HG02938 (cell line): ENCODE measurements around the gene NSF.
"Not testable (repeated sequence)": the region's sequence is repeated elsewhere in the genome, so short reads cannot be mapped to it uniquely, and the experiment has no call there.

ENCODE experiments used
- ATAC-seq: cut with Tn5 transposase; IDR thresholded peaks from one replicate; pipeline ENCODE4 v1.9.1; 2021; ENCODE audit warnings: mild to moderate bottlenecking, moderate library complexity; ENCODE audit not compliant: unreplicated experiment

The NSF gene

DNA sequence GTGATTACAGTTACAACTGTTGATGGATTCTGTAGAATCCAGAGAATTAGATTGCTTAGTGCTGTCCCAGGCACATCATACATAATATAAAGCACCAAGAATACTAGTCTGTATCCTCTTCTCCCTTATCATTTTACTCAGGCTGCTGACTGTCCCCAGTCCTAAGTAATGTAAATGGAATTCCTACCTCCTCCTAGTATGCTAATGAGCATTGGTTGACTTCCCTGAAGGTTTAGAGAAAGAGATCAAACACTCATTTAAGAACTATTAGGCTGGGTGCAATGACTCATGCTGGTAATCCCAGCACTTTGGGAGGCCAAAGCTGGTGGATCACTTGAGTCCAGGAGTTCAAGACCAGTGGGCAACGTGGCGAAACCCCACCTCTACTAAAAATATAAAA, 37.0 kb downstream of the NSF start:
- not testable (repeated sequence) for ATAC-seq

DNA sequence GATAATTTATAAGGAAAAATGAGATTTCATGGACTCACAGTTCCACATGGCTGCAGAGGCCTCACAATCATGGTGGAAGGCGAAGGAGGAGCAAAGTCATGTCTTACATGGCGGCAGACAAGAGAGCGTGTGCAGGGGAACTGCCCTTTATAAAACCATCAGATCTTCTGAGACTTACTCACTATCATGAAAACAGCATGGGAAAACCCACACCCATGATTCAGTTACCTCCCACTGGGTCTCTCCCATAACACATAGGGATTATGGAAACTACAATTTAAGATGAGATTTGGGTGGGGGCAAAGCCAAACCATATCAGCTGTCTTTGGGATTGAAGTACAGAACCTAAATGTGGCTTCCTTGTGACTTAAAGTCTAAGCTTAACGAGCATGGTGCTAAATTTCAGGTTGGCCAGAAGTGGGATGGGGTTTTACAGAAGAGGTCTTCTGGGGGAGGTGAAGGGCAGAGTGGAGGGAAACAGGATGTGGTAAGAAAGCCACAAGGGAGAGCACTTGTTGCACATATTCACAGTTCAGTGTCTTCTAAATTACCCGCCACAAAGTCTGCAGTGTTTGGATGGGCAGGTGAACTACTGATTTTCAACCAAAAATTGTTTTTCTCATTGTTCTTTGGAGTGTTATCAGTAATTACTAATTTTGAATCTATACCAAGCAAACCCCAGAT, 38.4 kb downstream of the NSF start:
- not testable (repeated sequence) for ATAC-seq

DNA sequence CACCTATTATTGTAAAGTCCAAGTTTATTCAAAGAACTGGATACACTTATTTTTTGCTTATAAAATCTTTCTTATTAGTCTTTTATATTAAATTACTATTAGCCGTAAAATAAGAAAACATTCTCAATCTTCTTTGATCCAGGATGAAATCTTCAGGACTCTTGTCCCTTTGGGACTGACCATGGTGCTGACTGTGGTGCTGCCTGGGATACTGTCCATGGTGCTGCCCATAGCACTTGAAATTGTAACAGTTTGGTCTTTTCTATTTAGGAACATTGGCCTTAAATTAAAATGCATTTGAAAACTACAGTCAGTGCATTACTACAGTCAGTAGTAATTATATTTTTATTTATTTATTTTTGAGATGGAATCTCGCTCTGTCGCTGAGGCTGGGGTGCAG, 41.7 kb downstream of the NSF start:
- not testable (repeated sequence) for ATAC-seq

DNA sequence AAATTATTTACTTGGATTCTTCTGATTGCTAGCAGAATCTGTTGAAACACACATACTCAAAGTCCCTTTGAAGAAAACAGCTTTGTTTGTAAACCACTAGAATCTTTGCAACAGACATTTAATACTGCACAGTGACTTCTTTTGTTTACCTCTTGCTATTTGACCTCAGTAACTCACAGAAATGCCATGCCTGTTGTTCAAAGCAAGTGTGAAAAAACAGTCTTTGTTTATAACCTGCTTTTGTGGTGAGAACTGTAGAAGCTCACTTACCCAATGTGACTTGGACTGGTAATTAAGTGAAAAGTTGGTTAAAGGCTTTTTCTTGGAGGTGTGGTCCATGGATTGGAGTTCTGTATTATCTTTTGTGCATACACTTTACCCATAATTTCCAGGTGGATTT, 44.4 kb downstream of the NSF start:
- ATAC-seq: not testable (repeated sequence)

DNA sequence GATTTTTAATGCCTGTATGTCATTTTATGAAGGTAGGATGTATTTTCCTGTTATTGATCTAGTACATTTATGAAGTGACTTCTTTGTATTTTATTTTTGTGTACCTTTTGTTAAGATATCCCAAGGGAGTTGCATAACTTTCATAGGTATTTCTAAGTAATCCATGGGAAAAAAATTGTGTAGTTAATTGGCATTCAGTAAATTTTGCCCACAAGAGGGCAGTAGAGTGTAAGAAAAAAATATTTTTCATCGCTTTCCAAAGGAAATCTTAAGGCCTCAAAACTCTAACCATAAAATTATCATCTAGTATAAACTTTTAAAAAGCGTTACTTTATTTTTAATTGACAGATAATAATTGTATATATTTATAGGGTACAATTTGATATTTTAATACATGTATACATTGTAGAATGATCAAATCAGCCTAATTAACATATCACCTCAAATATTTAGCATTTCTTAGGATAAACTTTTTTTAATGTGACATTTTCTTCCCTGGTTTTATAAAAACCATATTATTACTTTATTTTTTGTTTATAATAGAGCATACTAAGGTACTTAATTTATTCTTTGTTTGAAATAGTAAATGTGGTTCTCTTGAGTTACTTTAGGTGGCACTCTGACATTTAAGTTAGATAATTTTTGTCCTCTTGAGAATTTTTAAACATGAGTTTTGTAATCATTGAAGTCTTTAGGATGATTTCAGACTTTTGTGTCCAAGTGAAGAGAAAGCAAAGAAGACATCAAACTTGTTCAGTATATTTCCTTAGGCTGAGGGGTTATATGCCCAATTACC, 51.6 kb downstream of the NSF start:
- ATAC-seq: not testable (repeated sequence)

GRCh38 chr17:46647251-46647650, 56.8 kb downstream of the NSF start:
- not testable (repeated sequence) for ATAC-seq

- not testable (repeated sequence) for ATAC-seq
These were observed 57.3 kb downstream of the NSF start for GRCh38 chr17:46647688-46648278.

DNA sequence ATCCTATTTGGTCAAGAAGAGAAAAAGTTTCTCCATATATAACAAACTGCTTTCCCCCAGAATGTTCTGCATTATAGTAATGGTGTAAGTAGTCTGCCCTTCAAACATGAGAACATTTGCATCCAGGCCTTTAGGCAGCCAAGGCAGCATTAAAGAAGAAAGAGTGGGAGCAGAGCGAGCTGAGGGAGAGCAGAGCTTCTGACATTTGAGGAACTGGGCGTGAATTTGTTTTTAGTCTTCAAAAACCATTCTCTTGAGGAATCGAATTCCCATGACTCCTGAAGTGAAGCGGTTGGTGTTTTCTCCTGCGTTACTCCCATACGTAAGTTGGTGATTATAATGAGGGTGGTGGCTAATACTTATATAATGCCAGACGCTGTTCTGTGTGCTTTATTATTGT, 58.8 kb downstream of the NSF start:
- not testable (repeated sequence) for ATAC-seq

DNA sequence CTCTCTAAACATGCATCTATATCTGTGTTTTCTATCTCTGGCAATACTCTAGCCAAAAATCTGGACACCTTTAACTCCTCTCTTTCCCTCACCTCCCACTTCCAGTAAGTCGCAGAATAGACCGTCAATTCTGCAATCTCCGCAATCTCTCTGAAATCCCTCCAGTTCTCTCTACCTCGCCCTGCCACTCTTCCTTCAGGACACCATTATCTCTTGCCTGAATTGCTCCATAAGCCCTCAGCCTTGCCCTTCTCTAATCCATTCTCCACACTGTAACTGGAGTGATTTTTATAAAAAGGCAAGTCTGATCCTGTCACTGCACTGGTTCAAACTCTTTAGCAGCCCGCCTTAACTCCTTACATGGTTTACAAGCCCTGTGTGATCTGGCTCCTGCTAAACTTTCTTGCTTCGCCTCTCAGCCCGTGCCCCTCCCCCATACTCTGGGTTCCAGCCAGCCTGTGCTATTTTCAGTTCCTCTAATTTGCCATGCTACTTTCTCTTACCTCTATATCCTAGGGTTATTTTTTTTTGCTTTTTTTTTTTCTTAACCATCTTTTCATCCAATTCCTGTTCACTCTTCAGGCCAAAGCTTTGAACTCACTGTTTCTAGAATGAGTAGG, 61.7 kb downstream of the NSF start:
- not testable (repeated sequence) for ATAC-seq

GRCh38 chr17:46658235-46658634, 67.8 kb downstream of the NSF start:
- not testable (repeated sequence) for ATAC-seq

DNA sequence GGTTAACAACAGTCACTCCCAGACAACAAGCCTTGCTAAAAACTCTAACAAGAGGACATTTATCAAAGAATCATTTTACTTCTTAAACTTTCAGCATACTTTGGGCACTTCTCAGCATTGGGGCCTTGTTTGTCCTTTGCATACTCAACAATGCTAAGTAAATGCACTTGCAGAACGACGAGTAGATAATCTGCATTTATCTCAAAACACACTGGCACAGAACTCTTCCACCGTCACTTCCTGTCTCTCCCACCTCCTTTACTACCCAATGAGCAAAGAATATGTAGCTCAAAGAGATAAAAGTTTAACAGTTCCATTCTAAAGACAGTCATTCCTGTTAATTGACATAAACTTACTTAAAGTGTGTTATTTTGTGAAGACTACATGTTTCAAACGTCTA, 69.2 kb downstream of the NSF start:
- ATAC-seq: not testable (repeated sequence)

GRCh38 chr17:46663123-46663522, 72.7 kb downstream of the NSF start:
- ATAC-seq: not testable (repeated sequence)

- not testable (repeated sequence) for ATAC-seq
These were observed 73.1 kb downstream of the NSF start for GRCh38 chr17:46663552-46663951.

- not testable (repeated sequence) for ATAC-seq
These were observed 75.5 kb downstream of the NSF start for GRCh38 chr17:46665969-46666368.

DNA sequence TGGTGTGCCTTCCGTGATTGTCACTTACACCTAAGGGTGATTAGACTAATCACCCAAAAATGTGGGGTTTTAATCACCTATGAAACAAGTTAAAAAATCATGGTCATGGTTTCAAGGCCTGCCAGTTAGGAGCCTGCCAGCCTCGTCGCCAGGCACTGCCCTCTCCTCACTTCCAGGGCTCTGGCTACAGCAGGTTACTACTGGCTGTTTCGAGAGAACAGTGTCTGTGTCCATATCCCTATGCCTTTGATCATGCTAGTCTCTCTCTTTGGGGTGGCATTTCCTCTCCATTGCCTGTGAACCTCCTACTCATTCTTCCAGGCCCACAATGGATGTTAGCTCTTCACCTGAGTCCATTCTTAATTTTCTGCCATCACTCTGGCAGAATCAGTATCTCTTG, 80.3 kb downstream of the NSF start:
- not testable (repeated sequence) for ATAC-seq

- not testable (repeated sequence) for ATAC-seq
These were observed 82.3 kb downstream of the NSF start for GRCh38 chr17:46672777-46673176.

- ATAC-seq: not testable (repeated sequence)
These were observed 87.3 kb downstream of the NSF start for GRCh38 chr17:46677819-46678218.

- not testable (repeated sequence) for ATAC-seq
These were observed 93.2 kb downstream of the NSF start for GRCh38 chr17:46683653-46684052.

DNA sequence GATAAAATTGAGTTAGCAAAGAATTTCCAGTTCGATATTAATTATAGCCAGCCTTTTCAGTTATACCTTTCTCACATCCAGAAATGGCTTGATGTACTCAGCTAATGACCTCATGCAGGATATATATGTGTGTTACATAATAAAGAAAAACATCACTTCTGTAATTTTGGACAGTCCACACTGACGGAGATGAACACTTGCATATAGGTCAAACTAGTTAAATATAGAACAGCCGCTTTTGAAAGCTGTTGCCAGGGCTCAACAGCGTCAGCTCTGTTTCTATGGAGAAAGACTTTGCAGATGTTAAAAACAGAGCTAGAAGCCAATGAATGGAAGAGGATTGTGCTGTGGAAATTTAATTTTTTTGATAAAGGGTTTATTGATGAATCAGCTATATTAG, 94.8 kb downstream of the NSF start:
- not testable (repeated sequence) for ATAC-seq

DNA sequence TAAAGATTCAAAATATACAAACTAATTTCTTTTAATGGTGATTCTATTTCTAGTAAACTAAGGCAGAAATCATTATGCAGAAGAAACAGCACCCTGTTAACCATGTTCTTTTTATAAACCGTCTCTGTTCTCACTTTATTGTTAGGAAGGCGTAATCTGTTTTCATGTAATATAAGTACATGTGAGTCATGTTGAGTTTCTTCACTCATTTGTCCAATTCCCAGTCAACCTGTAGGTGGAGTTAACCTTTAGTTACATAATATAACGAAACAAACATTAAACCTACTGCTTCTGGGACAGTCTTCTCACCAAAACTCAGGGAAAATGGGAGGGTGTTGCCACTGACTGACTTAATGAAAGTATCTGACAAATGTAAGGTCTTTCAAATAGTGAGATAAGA, 101.7 kb downstream of the NSF start:
- ATAC-seq: not testable (repeated sequence)

DNA sequence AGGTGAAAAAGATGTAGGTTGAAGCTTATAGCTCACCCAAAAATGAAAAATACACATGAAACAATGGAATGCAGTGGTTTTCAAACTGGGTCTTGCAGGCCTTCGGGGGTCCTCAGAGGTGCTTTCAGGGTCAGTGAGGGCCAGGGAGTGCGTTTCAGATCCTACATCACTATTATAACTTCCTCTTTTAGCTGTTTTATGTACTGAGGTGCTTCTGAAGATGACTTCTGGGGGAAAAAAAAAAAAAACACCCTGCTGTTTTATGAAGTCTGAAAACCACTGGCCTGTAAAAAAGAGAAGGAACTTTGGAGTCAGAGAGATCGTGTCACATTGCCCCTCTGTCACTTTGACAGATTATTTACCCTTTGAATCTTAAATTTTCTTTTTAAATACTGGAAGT, 102.8 kb downstream of the NSF start:
- ATAC-seq: not testable (repeated sequence)
